LNCAP (cell line): ENCODE results near the gene RELCH.

ENCODE experiments used
- TF ChIP-seq, protein P1 (sequence below): fragments of 450-650 bp; IDR thresholded peaks from 2 replicates; pipeline ENCODE4 v1.5.1; 2017; ENCODE audit warnings: mild to moderate bottlenecking

Gene RELCH

DNA sequence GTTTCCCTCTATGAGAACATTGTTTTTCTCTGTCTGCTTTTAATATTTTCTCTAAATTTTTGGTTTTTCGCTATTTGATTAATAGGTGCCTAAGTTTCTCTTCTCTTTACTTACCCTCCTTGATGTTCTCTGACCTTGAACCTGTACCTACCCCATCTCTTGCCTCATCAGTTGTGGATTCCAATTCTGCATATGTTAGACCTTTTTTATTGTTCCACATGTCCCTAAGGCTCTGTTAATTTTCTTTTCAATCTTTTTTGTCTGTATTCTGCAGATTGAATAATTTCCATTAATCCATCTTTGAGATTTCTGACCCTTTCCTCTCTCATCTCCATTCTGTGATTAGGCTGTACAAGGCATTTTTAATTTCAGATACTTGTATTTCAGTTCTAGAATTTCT, 23.1 kb downstream of the RELCH start:
- TF ChIP-seq, protein P1, sequence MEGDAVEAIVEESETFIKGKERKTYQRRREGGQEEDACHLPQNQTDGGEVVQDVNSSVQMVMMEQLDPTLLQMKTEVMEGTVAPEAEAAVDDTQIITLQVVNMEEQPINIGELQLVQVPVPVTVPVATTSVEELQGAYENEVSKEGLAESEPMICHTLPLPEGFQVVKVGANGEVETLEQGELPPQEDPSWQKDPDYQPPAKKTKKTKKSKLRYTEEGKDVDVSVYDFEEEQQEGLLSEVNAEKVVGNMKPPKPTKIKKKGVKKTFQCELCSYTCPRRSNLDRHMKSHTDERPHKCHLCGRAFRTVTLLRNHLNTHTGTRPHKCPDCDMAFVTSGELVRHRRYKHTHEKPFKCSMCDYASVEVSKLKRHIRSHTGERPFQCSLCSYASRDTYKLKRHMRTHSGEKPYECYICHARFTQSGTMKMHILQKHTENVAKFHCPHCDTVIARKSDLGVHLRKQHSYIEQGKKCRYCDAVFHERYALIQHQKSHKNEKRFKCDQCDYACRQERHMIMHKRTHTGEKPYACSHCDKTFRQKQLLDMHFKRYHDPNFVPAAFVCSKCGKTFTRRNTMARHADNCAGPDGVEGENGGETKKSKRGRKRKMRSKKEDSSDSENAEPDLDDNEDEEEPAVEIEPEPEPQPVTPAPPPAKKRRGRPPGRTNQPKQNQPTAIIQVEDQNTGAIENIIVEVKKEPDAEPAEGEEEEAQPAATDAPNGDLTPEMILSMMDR, result no peak

DNA sequence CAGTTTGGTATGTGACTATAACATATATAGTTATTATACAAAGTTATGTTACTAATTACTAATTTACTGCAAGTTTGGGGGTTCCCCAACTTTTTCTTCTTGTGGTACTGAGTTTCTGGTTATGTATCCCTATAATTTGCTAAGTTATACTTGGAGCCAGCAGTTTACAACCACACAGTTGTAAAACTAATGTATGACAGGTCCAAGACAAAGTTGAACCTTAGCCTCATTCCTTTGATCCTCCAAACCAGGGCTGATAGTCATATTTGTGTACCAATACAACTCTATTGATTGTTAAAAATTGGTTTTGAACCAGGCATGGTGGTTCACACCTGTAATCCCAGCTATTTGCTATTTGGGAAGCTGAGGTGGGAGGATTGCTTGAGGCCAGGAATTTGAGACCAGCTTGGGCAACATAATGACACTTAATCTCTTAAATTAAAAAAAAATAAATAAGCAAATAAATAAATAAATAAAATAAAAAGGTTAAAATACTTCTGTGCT, 24.3 kb downstream of the RELCH start:
- TF ChIP-seq, protein P1, result no peak

DNA sequence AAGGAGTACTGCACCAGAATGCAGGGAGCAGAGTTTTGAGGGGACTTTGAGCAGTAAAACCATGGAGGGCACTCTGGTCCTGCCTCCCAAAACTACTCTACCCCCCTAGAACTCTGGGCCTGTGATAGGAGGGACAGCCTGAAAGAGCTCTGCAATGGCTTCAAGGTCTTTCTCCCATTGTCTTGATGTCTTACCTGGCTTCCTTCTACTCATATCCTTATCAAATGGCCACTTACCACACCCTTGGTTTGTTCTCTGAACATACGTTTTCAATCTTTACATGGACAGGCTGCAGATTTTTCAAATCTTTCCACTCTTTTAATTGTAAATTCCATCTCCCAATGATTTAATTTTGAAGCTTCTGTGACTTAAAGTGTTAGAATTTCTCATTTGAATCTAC, 27.7 kb downstream of the RELCH start:
- TF ChIP-seq, protein P1, result no peak

DNA sequence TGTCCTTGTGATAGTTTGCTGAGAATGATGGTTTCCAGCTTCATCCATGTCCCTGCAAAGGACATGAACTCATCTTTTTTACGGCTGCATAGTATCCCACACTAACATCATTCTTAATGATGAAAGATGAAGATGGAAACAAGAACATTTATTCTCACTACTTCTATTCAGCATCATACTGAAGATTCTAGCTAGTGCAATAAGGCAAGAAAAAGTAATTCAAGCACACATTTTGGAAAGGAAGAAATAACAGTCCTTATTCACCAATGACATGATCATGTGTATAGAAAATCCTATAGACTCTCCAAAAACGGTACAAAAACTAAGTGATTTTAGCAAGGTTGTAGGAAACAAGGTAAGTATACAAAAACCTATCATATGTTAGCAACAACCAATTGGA, 37.2 kb downstream of the RELCH start:
- TF ChIP-seq, protein P1, result no peak

DNA sequence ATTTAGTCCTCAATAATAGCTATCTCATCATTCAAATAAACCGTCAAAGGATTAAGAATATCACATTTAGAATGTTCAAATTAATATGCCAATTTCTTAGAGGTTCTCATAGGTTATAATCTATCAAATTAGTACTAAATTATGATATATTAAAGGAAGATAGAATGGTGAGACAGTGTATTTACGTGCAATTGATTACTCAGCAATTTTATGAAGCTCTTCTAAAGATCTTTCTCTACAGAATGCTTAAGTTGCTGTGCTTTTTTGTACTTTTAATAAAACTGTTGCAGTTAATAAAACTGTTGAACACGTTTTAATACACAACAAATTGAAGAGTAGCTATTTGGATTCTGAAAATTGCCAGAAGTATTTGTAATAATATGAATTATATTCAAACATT, 39.0 kb downstream of the RELCH start:
- TF ChIP-seq, protein P1, result no peak

DNA sequence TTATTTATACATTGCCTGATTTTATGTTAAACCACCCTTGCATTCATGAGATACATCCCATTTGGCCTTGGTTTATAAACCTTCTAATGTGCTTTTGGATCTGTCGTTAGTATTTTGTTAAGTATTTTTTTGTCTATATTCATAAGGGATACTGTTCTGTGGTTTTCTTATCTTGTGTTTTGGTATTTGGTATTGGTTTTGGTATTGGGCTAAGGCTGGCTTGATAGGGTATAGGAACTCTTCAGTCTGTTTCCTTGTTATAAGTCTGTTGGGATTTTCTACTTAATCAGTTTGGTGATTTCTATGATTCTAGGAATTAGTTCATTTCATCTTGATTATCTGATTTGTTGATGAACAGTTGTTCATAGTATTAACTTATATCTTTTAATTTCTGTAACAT, 49.2 kb downstream of the RELCH start:
- TF ChIP-seq, protein P1, result no peak

DNA sequence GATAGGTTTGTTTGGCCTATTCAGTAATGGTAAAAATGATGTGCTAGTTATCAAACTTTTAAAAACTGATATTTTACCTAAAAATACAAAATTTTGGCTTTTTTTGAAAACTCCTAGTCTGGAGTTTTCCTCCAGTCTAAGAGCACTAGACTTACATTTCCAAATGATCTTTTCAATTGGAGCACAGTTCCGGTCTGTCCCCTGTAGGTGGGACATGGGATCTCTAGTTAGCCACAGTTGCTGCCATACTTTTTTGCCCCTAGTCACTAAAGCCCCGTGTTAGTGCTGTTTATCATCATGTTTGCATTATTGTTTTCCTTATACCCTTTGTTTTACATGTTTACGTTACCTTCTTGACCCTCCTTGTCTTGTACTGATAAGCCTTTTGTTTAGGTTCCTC, 52.4 kb downstream of the RELCH start:
- TF ChIP-seq, protein P1, result no peak

DNA sequence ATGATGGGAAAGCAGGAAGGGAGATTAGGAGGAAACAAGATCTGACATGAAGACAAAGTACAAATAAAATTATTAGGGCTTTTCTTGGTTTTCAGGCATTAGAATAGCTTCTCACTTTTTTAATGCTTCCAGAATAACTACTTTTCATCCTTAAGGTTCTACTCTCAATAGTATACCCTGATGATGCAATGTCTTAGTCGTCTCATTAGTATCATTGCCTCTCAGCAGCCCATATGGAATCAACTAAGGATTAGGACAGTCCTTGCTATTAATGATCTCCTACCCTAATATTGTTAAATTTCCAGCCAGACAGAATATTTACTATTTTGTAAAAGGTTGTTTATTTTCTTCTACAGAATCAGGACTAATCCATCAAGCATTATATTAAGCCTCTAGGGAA, 55.9 kb downstream of the RELCH start:
- TF ChIP-seq, protein P1, result no peak
